GM12875 (cell line): ENCODE results near the gene GPR179.

ENCODE experiments used
- H3K4me3 ChIP-seq: one replicate; pipeline ENCODE4 v1.5.1; 2011; ENCODE audit warnings: low read depth, low read length, control low read depth
- CTCF ChIP-seq: IDR thresholded peaks from 2 replicates; pipeline ENCODE4 v1.5.1; 2011; ENCODE audit warnings: low read depth, mild to moderate bottlenecking, control low read depth, inconsistent platforms, low read length, moderate library complexity, borderline replicate concordance; ENCODE audit not compliant: insufficient read depth

GPR179 gene

GRCh38 chr17:38328620-38329019, 15.1 kb downstream of the GPR179 start:
- no peak overlapping the region for H3K4me3 ChIP-seq
- no peak for TF ChIP-seq CTCF

GRCh38 chr17:38327936-38328335, 15.8 kb downstream of the GPR179 start:
- no peak for TF ChIP-seq CTCF
- H3K4me3 ChIP-seq: no peak overlapping the region

GRCh38 chr17:38326996-38327792, 16.6 kb downstream of the GPR179 start:
- H3K4me3 ChIP-seq: no peak overlapping the region
- no peak for TF ChIP-seq CTCF

GRCh38 chr17:38325221-38325851, 18.4 kb downstream of the GPR179 start:
- TF ChIP-seq CTCF: no peak
- no peak overlapping the region for H3K4me3 ChIP-seq

- H3K4me3 ChIP-seq: no peak overlapping the region
- TF ChIP-seq CTCF: no peak
Observed at GRCh38 chr17:38324772-38325171, 19.0 kb downstream of the GPR179 start.

- no peak for TF ChIP-seq CTCF
- no peak overlapping the region for H3K4me3 ChIP-seq
Observed at GRCh38 chr17:38324141-38324697, 19.5 kb downstream of the GPR179 start.
